ENCODE measurements around the gene OSTC. TPM values are rescaled to one million over a fixed set of nuclear protein-coding genes. Genes with fewer than 3 reads are reported as not detected.

Gene OSTC
- total RNA-seq, 1 experiment from 2014 or later: 175 TPM

GRCh38 chr4:108703370-108703769 is 53.0 kb downstream of the OSTC start:
- CTCF ChIA-PET: no interaction called here
- POLR2A ChIA-PET: interaction anchor here (0.6 kb wide), 1 partner anchor 997 kb away, joined by 3 read pairs; no protein-coding TSS in a partner anchor
- no peaks in the 10 kb centered on the region for H3K4me1 Mint-ChIP-seq (ENCODE audit: insufficient read depth, unreplicated experiment)
- H3K27me3 Mint-ChIP-seq (ENCODE audit: insufficient read depth, unreplicated experiment): no peaks in the 10 kb centered on the region
- intact Hi-C loops (cut with micrococcal nuclease): no loop called here
- no TSS peak for BruUV-seq (replicated peaks)
- no peaks in the 10 kb centered on the region for H3K9me3 Mint-ChIP-seq (ENCODE audit: unreplicated experiment)
- no peak for DNase-seq (ENCODE audit: unreplicated experiment)
- TF ChIP-seq CTCF (IDR thresholded peaks at IDR 0.05; ENCODE audit: unreplicated experiment): no peak
- H3K36me3 Mint-ChIP-seq (ENCODE audit: insufficient read depth, unreplicated experiment): no peaks in the 10 kb centered on the region
- no peak overlapping the region for H3K4me3 Mint-ChIP-seq (ENCODE audit: unreplicated experiment)
- H3K27ac Mint-ChIP-seq (ENCODE audit: low read depth, unreplicated experiment): no peak overlapping the region

GRCh38 chr4:108703966-108704365 is 53.6 kb downstream of the OSTC start:
- H3K36me3 Mint-ChIP-seq (ENCODE audit: insufficient read depth, unreplicated experiment): no peaks in the 10 kb centered on the region
- H3K27me3 Mint-ChIP-seq (ENCODE audit: insufficient read depth, unreplicated experiment): no peaks in the 10 kb centered on the region
- no TSS peak for BruUV-seq (replicated peaks)
- H3K4me3 Mint-ChIP-seq (ENCODE audit: unreplicated experiment): no peak overlapping the region
- no peaks in the 10 kb centered on the region for H3K9me3 Mint-ChIP-seq (ENCODE audit: unreplicated experiment)
- no peaks in the 10 kb centered on the region for H3K4me1 Mint-ChIP-seq (ENCODE audit: insufficient read depth, unreplicated experiment)
- TF ChIP-seq CTCF (IDR thresholded peaks at IDR 0.05; ENCODE audit: unreplicated experiment): no peak
- no peak overlapping the region for H3K27ac Mint-ChIP-seq (ENCODE audit: low read depth, unreplicated experiment)
- DNase-seq (ENCODE audit: unreplicated experiment): no peak
- intact Hi-C loops (cut with micrococcal nuclease): no loop called here
- ChIA-PET POLR2A (no interaction called here), CTCF (no interaction called here)

- H3K36me3 Mint-ChIP-seq (ENCODE audit: insufficient read depth, unreplicated experiment): no peaks in the 10 kb centered on the region
- POLR2A ChIA-PET: no interaction called here
- no peaks in the 10 kb centered on the region for H3K9me3 Mint-ChIP-seq (ENCODE audit: unreplicated experiment)
- H3K27me3 Mint-ChIP-seq (ENCODE audit: insufficient read depth, unreplicated experiment): no peaks in the 10 kb centered on the region
- H3K4me3 Mint-ChIP-seq (ENCODE audit: unreplicated experiment): no peak overlapping the region
- intact Hi-C loops (cut with micrococcal nuclease): no loop called here
- DNase-seq (ENCODE audit: unreplicated experiment): no peak
- no peak overlapping the region for H3K27ac Mint-ChIP-seq (ENCODE audit: low read depth, unreplicated experiment)
- CTCF ChIA-PET: interaction anchor here (0.6 to 1.2 kb wide), 3 partner anchors 12 to 837 kb away, joined by 3 read pairs; no protein-coding TSS in a partner anchor
- TF ChIP-seq CTCF (IDR thresholded peaks at IDR 0.05; ENCODE audit: unreplicated experiment): no peak
- H3K4me1 Mint-ChIP-seq (ENCODE audit: insufficient read depth, unreplicated experiment): no peaks in the 10 kb centered on the region
- no TSS peak for BruUV-seq (replicated peaks)
These were observed 55.9 kb downstream of the OSTC start for GRCh38 chr4:108706289-108706688.

GRCh38 chr4:108709234-108709633 is 58.8 kb downstream of the OSTC start:
- H3K9me3 Mint-ChIP-seq (ENCODE audit: unreplicated experiment): no peaks in the 10 kb centered on the region
- BruUV-seq (replicated peaks): no TSS peak
- intact Hi-C loops (cut with micrococcal nuclease): no loop called here
- no peaks in the 10 kb centered on the region for H3K36me3 Mint-ChIP-seq (ENCODE audit: insufficient read depth, unreplicated experiment)
- no peaks in the 10 kb centered on the region for H3K4me1 Mint-ChIP-seq (ENCODE audit: insufficient read depth, unreplicated experiment)
- ChIA-PET POLR2A (no interaction called here), CTCF (interaction anchor here (0.6 kb wide), 1 partner anchor 1289 kb away, joined by 3 read pairs; no protein-coding TSS in a partner anchor)
- TF ChIP-seq CTCF (IDR thresholded peaks at IDR 0.05; ENCODE audit: unreplicated experiment): no peak
- H3K4me3 Mint-ChIP-seq (ENCODE audit: unreplicated experiment): no peak overlapping the region
- no peaks in the 10 kb centered on the region for H3K27me3 Mint-ChIP-seq (ENCODE audit: insufficient read depth, unreplicated experiment)
- H3K27ac Mint-ChIP-seq (ENCODE audit: low read depth, unreplicated experiment): no peak overlapping the region
- DNase-seq (ENCODE audit: unreplicated experiment): no peak

All from MCF 10A (cell line).